Measurements from ENCODE around the gene NOC3L.
"Not testable (repeated sequence)": the region's sequence is repeated elsewhere in the genome, so short reads cannot be mapped to it uniquely, and the experiment has no call there.

Gene NOC3L

GRCh38 chr10:94362360-94363250 is at the start of gene NOC3L:
TSS of gene NOC3L (minus strand) at chr10:94362939. CDS start at chr10:94362838, 101 bp downstream.
- FAIRE-seq: peak; percentile 95

- FAIRE-seq: peak; percentile 3
Observed at GRCh38 chr10:94412449-94412848, 49.7 kb upstream of the NOC3L start.

- no peak for FAIRE-seq
Observed at GRCh38 chr10:94411304-94411703, 48.6 kb upstream of the NOC3L start.

- no peak for FAIRE-seq
Observed at GRCh38 chr10:94409021-94409657, 46.4 kb upstream of the NOC3L start.

GRCh38 chr10:94407668-94408067 is 44.9 kb upstream of the NOC3L start:
- FAIRE-seq: peak; percentile 63

GRCh38 chr10:94405406-94405805 is 42.7 kb upstream of the NOC3L start:
- FAIRE-seq: no peak

- FAIRE-seq: no peak
Observed at GRCh38 chr10:94403380-94404213, 40.9 kb upstream of the NOC3L start.

GRCh38 chr10:94402843-94403379 is 40.2 kb upstream of the NOC3L start:
- FAIRE-seq: no peak

- peak; percentile 85 for FAIRE-seq
Observed at GRCh38 chr10:94402204-94402842, 39.6 kb upstream of the NOC3L start, which contains the start of gene TBC1D12. TSS of gene TBC1D12 (plus strand) at chr10:94402541. CDS start at chr10:94402614, 73 bp downstream.

GRCh38 chr10:94398762-94399161 is 36.0 kb upstream of the NOC3L start:
- no peak for FAIRE-seq

GRCh38 chr10:94397549-94398370 is 35.0 kb upstream of the NOC3L start:
- FAIRE-seq: no peak

GRCh38 chr10:94392117-94392516 is 29.4 kb upstream of the NOC3L start:
- FAIRE-seq: not testable (repeated sequence)

GRCh38 chr10:94385733-94386132 is 23.0 kb upstream of the NOC3L start:
- not testable (repeated sequence) for FAIRE-seq

- FAIRE-seq: no peak
Observed at GRCh38 chr10:94383530-94383929, 20.8 kb upstream of the NOC3L start.

- no peak for FAIRE-seq
Observed at GRCh38 chr10:94376865-94377264, 14.1 kb upstream of the NOC3L start.

GRCh38 chr10:94375374-94375773 is 12.6 kb upstream of the NOC3L start:
- no peak for FAIRE-seq

- no peak for FAIRE-seq
Observed at GRCh38 chr10:94370501-94370900, 7.8 kb upstream of the NOC3L start.

GRCh38 chr10:94366382-94366781 is 3.6 kb upstream of the NOC3L start:
- FAIRE-seq: no peak

GRCh38 chr10:94364482-94364881 is 1.7 kb upstream of the NOC3L start:
- FAIRE-seq: no peak

- no peak for FAIRE-seq
Observed at GRCh38 chr10:94363251-94363565, 469 bp upstream of the NOC3L start.

- FAIRE-seq: no peak
Observed at GRCh38 chr10:94361171-94361794, 1.5 kb downstream of the NOC3L start.

All from G401.6 (cell line).